SW 1271 (cell line): ENCODE results near the gene DTNA.
"Not testable (repeated sequence)": the region's sequence is repeated elsewhere in the genome, so short reads cannot be mapped to it uniquely, and the experiment has no call there.

Source experiments
- DNase-seq, 2 experiments: peaks; one replicate each; lab custom pipeline; 2025; lab: John Stamatoyannopoulos, UW

The DTNA gene

GRCh38 chr18:34725737-34726136 lies 15.6 kb downstream of the DTNA start:
- DNase-seq = not testable (repeated sequence)

- no peak for DNase-seq
Measured at GRCh38 chr18:34726286-34727004, 16.3 kb downstream of the DTNA start.

DNA sequence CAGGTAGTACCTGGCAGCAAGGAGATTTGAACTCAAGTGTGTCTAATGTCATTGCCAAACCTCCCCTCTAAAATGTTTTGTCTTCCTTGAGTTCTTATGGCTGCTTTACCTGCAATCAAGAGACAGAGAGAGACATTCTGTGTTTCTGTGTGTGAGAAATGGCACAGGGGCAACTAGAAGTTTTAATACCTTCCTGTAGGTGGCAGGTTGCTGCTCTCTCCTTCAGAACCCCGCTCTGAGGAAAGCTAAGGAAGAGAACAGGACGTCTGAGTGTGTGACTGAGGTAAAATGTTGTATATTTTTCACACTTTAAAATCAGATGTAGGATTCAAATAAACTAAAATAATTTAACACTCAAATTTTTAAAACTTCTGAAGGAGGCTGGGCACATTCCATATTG lies 19.2 kb downstream of the DTNA start:
- peak in 1 of 2 experiments; percentile 16 for DNase-seq

DNA sequence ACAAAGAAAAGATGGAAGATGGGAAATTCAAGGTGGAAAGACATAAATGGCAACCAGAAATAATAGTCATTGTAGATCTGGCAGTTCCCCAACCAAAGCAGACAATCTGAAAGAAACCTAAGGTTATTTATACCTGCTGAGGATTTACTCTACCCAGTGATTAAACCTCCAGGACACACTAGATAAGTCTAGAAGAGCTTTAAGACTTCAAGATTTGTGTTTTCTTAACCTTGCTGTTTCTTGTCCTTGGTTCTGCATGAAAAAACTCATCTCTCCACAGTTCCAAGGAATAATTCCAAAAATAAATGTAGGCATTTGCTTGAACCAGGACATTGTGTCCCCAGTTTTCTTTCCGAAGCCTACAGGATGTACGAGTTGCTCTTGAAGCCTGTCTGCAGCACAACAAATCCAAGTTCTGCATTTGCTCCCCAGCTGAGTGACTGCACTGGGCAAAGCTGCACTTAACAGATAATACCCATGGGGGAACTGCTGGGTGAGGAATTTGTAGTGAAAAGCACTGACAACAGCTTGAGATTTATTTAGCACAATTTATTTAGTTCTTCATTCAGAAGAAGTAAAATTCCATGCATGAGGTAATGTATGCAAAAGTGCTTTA lies 19.8 kb downstream of the DTNA start:
- DNase-seq = no peak

GRCh38 chr18:34730774-34731173 lies 20.7 kb downstream of the DTNA start:
- DNase-seq = no peak

DNA sequence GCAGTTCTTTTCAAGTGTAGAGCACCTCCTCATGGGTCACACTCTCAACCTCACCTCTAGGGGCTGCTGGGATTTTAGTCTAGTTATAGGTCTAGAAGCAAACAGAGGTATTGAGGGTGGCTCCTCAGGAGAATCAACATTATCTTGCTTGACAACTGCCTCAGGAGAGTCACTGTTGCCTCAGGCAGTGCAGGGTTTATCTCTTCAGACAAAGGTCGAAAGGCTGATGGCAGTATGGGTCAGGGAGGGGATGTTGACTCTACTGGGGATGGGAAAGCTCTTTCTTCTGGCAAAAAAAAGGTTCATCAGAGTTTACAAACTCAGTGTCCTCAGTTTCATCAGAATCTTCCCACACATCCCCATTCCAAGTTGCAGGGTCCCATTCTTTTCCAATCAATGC lies 24.0 kb downstream of the DTNA start:
- DNase-seq = no peak

DNA sequence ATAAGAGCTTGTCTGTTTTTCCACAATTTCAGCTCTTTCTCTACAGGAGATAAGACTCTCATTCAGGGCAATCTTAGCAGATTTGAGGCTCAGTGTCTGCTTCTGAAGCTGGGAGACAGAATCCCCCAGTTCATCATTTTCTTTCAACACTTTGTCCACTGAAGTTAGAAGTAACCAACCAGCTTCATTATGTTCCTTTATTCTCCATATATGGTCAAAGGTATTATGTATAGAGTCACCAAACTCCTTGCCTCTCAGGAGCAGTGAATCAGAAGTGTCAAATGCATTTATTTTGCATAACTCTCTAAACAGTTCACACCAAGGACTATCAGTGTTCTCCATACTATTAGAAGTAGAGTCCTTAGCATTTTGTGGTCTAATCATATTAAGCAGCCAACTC lies 24.4 kb downstream of the DTNA start:
- DNase-seq = not testable (repeated sequence)

- no peak for DNase-seq
Measured at GRCh38 chr18:34738175-34738894, 28.2 kb downstream of the DTNA start.

DNA sequence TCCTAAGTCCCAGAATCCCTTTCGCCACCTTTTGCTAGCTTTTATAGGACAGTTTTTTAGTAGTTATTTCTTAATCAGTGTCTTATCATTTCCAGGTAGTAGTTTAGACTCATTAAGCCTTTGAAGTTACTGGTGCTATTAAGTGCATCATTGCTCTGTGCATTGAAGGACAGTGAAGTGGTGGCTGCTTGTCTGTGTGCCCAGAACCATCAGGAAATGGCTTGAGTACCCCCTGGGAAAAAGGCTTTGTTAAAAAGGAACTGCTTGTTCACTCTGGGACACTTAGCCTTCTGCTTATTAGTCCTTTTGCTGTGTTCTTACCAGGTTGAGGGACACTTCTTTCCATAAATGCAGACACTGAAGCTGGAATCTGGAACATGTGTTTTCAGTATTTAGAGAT lies 30.0 kb downstream of the DTNA start:
- no peak for DNase-seq

DNA sequence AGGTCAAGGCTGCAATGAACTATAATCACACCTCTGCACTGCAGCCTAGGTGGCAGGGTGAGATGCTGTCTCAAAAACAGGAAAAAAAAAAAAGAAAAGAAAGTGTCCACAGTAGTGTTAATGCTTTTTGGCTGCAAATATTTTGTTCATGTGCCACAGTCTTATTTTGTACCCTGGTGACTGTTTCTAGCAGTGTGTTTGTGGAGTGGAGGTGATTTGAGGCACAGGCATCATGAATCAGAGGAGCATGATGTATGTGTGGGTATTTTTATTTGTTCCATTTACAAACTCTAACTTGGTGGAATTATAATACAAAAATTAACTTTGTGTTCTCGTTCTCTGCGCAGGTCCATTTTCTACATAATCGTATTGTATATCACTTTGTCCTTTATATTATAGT lies 30.6 kb downstream of the DTNA start:
- no peak for DNase-seq

GRCh38 chr18:34741401-34741800 lies 31.3 kb downstream of the DTNA start:
- DNase-seq = no peak

GRCh38 chr18:34742891-34743341 lies 32.8 kb downstream of the DTNA start:
- no peak for DNase-seq

GRCh38 chr18:34744569-34744968 lies 34.5 kb downstream of the DTNA start:
- DNase-seq = no peak

DNA sequence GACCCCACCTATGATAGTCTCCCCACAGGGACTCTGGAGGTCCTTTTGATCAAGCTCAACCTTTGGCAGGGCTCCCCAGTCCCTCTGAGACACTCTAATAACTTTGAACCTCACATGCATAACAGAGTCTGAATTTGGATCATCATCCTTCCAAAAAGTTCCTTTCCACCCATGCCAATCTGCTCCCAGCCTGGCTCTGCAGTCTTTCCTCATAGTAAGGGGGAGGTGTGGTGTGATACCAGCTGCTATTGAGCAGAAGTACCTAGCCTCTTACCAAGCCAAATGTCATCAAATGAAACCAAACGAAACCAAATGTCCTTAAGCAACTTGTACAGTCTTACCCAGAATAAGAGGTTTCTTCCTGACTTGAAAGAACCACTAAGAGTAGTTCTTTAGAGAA lies 36.5 kb downstream of the DTNA start:
- no peak for DNase-seq

DNA sequence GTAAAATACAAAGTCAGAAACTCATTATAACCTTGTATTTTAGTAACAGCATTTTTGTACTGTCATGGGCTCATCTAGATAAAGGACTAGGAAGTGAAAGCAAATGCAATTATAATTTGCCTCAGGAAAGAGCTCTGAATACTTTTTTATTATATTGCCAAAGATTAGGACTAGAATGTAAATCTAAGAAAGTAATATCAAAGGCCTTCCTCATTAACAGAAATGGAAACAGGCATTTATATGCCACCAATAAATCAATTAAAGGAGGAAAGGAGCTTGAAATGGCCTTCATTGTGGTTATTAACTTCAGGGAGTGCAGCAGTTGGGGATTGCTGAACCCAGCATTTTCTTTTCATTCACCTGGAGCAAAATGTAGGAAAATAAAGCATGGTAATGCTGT lies 39.6 kb downstream of the DTNA start:
- DNase-seq = no peak

DNA sequence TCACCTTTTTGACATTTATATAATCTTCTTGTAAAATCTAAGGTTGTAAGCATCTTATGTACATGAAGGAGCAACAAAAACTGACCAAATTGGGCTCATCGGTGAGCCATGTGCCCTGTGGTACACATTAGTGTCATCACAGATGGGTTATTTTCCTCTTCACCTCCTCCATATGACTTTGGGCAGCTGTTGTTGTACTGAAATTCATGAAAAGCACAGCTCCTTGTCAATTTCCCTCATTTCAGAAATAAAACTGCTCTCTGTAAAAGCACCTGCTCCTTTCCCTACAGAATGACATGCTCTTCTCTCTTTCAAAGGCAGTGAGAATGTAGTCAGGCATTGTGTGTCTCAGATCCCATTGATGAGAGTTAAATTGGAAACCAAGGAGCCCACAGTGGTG lies 42.0 kb downstream of the DTNA start:
- DNase-seq = no peak

GRCh38 chr18:34754300-34754699 lies 44.2 kb downstream of the DTNA start:
- no peak for DNase-seq

- no peak for DNase-seq
Measured at GRCh38 chr18:34757666-34758065, 47.6 kb downstream of the DTNA start.

GRCh38 chr18:34758378-34758948 lies 48.4 kb downstream of the DTNA start:
- DNase-seq = no peak

DNA sequence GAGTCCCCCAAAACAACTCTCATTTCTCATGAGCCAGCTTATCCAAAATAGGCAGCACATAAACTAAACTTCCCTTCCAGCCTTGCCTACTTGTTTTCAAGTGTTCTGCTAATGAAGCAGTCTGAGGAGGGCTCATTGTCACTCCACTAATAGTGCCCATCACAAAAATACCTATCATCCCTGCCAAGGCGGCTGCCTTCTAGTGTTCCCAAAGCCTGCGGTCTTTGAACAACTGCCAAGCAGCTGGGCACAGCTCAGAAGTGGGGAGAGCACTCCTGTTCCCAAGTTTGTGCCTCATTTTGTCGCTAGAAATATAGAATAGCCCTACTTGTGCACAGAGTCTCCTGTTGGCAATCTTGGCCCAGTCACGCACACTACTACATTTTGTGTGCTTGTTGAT lies 50.3 kb downstream of the DTNA start:
- DNase-seq = no peak

DNA sequence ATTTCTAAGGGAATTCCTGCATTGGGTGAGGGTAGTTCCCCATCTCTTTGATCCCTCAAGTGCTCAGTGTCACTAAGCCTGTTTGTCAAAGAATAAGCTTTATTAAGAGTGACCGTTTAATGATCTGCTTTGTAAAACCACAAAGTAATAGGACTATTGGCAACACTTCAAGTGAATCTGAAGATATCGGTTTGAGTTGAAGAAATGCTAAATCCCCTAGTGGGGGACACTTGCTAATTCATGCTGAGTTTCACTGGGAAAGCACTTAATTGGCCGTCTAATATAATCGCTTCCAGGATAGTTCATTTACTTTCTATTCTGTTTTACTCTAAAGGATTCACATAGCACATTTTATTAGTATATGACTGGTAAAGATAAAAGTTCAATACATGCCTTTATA lies 54.4 kb downstream of the DTNA start:
- DNase-seq = no peak

DNA sequence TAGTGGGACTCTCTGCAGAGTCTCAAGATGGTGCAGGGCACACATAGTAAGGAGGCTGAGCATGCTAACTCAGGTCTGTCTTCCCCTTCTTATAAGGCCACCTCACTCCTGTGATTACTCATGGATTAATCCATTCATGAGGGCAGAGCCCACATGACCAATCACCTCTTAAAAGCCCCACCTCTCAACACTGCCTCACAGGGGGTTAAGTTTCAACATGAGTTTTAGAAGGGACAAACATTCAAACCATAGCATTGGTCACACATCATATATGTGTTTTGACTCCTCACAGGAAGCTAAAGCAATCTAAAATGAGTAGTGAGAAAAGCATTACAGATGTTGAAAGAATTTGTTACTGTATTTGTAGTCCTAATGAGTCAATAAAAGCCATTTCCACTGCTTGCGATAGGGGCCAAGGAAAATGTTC lies 57.5 kb downstream of the DTNA start:
- peak; percentile 3 to 28 for DNase-seq

DNA sequence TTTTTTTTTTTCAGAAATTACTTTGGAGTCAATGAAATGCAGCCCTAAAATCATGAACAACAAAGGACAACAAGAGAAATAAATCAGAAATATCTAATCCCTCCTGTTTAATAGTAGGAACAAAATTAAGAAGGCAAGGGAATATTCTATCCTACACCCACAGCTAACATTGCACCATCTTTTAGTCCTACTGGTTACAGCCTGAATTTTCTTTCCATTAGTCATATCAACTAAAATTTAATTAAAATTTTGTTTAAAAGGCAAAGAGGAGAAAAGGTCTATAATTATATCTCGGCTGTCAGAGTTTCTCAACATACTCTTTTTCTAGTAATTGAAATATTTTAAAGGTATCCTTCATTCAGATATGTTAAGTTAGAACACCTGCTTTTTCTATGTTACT lies 61.9 kb downstream of the DTNA start:
- no peak for DNase-seq
